Measurements from ENCODE around the gene RASAL3.
A peak's percentile ranks its signal among the peaks of the same experiment; 100 is the strongest.
"Not testable (repeated sequence)": the region's sequence is repeated elsewhere in the genome, so short reads cannot be mapped to it uniquely, and the experiment has no call there.

Gene RASAL3

GRCh38 chr19:15464394-15465385, at the start of gene RASAL3:
Gene RASAL3 (minus strand): TSS chr19:15464544. CDS start chr19:15464358, 186 bp downstream.
- peak; percentile 72 for DNase-seq

- DNase-seq = no peak
Measured at GRCh38 chr19:15511671-15512424, 47.5 kb upstream of the RASAL3 start.

- peak; percentile 22 for DNase-seq
Measured at GRCh38 chr19:15508035-15508710, 43.8 kb upstream of the RASAL3 start, which contains the start of gene CYP4F22. Gene CYP4F22 (plus strand): TSS chr19:15508525. CDS start chr19:15525337, 16,812 bp downstream.

- no peak for DNase-seq
Measured at GRCh38 chr19:15507068-15508034, 43.0 kb upstream of the RASAL3 start.

- no peak for DNase-seq
Measured at GRCh38 chr19:15506074-15506571, 41.8 kb upstream of the RASAL3 start.

GRCh38 chr19:15502264-15502663, 37.9 kb upstream of the RASAL3 start:
- DNase-seq = no peak

GRCh38 chr19:15501596-15501995, 37.3 kb upstream of the RASAL3 start:
- DNase-seq = no peak

GRCh38 chr19:15498910-15499309, 34.6 kb upstream of the RASAL3 start:
- DNase-seq = no peak

GRCh38 chr19:15498156-15498858, 34.0 kb upstream of the RASAL3 start:
- no peak for DNase-seq

- no peak for DNase-seq
Measured at GRCh38 chr19:15495151-15495550, 30.8 kb upstream of the RASAL3 start.

- no peak for DNase-seq
Measured at GRCh38 chr19:15488489-15489226, 24.3 kb upstream of the RASAL3 start.

- no peak for DNase-seq
Measured at GRCh38 chr19:15487038-15487437, 22.7 kb upstream of the RASAL3 start.

GRCh38 chr19:15485768-15486167, 21.4 kb upstream of the RASAL3 start:
- not testable (repeated sequence) for DNase-seq

- not testable (repeated sequence) for DNase-seq
Measured at GRCh38 chr19:15480996-15481395, 16.7 kb upstream of the RASAL3 start.

GRCh38 chr19:15479391-15480345, 15.3 kb upstream of the RASAL3 start, which contains the start of gene PGLYRP2:
Gene PGLYRP2 (minus strand): TSS chr19:15479501. CDS start chr19:15479371, 130 bp downstream.
- no peak for DNase-seq

GRCh38 chr19:15476325-15476724, 12.0 kb upstream of the RASAL3 start:
- no peak for DNase-seq

- DNase-seq = no peak
Measured at GRCh38 chr19:15475611-15476010, 11.3 kb upstream of the RASAL3 start.

- no peak for DNase-seq
Measured at GRCh38 chr19:15475169-15475568, 10.8 kb upstream of the RASAL3 start.

GRCh38 chr19:15473821-15474220, 9.5 kb upstream of the RASAL3 start:
- not testable (repeated sequence) for DNase-seq

Measured in CD4-positive, alpha-beta T cell treated with Interleukin-21 for 1 hour (primary cell).